ENCODE measurements around the gene PMEPA1. TPM values are rescaled to one million over a fixed set of nuclear protein-coding genes. Genes with fewer than 3 reads are reported as not detected.

The PMEPA1 gene
- total RNA-seq, 1 experiment from 2014 or later: 7.9 TPM

- no peak for DNase-seq (ENCODE audit: low read depth)
Measured at GRCh38 chr20:57694481-57694880, 15.3 kb downstream of the PMEPA1 start.

- no peak for DNase-seq (ENCODE audit: low read depth)
Measured at GRCh38 chr20:57693670-57694329, 16.0 kb downstream of the PMEPA1 start.

GRCh38 chr20:57693002-57693582 lies 16.7 kb downstream of the PMEPA1 start:
- DNase-seq (ENCODE audit: low read depth): peak; percentile 50

- DNase-seq (ENCODE audit: low read depth): no peak
Measured at GRCh38 chr20:57692393-57692792, 17.4 kb downstream of the PMEPA1 start.

GRCh38 chr20:57691699-57692098 lies 18.1 kb downstream of the PMEPA1 start:
- no peak for DNase-seq (ENCODE audit: low read depth)

- no peak for DNase-seq (ENCODE audit: low read depth)
Measured at GRCh38 chr20:57690525-57690924, 19.3 kb downstream of the PMEPA1 start.

GRCh38 chr20:57689745-57690481 lies 19.9 kb downstream of the PMEPA1 start:
- DNase-seq (ENCODE audit: low read depth): no peak

- DNase-seq (ENCODE audit: low read depth): no peak
Measured at GRCh38 chr20:57688864-57689263, 21.0 kb downstream of the PMEPA1 start.

GRCh38 chr20:57688295-57688694 lies 21.5 kb downstream of the PMEPA1 start:
- no peak for DNase-seq (ENCODE audit: low read depth)

GRCh38 chr20:57686931-57687652 lies 22.7 kb downstream of the PMEPA1 start:
- DNase-seq (ENCODE audit: low read depth): no peak

GRCh38 chr20:57685146-57685758 lies 24.6 kb downstream of the PMEPA1 start:
- DNase-seq (ENCODE audit: low read depth): no peak

- DNase-seq (ENCODE audit: low read depth): no peak
Measured at GRCh38 chr20:57684808-57685140, 25.0 kb downstream of the PMEPA1 start.

GRCh38 chr20:57683881-57684807 lies 25.7 kb downstream of the PMEPA1 start:
- no peak for DNase-seq (ENCODE audit: low read depth)

GRCh38 chr20:57683287-57683686 lies 26.5 kb downstream of the PMEPA1 start:
- no peak for DNase-seq (ENCODE audit: low read depth)

- no peak for DNase-seq (ENCODE audit: low read depth)
Measured at GRCh38 chr20:57682184-57683101, 27.4 kb downstream of the PMEPA1 start.

GRCh38 chr20:57680934-57681914 lies 28.6 kb downstream of the PMEPA1 start:
- no peak for DNase-seq (ENCODE audit: low read depth)

- no peak for DNase-seq (ENCODE audit: low read depth)
Measured at GRCh38 chr20:57680131-57680716, 29.6 kb downstream of the PMEPA1 start.

- DNase-seq (ENCODE audit: low read depth): no peak
Measured at GRCh38 chr20:57679113-57679512, 30.7 kb downstream of the PMEPA1 start.

Data from HT1080 (cell line).